GM10266 (cell line): Measurements from ENCODE around the gene STRA6.

Experiments
- DNase-seq: peaks from one replicate; pipeline ENCODE4 v3.0.0; 2012; ENCODE audit errors: extremely low spot score
- CTCF ChIP-seq: IDR thresholded peaks from 2 replicates; pipeline ENCODE4 v1.5.1; 2012; ENCODE audit warnings: mild to moderate bottlenecking, low read depth; ENCODE audit not compliant: control insufficient read depth, insufficient read depth; ENCODE audit errors: missing control alignments

STRA6 gene

GRCh38 chr15:74234598-74234875 lies 31.9 kb upstream of the STRA6 start:
- TF ChIP-seq CTCF, result no peak
- no peak for DNase-seq

DNA sequence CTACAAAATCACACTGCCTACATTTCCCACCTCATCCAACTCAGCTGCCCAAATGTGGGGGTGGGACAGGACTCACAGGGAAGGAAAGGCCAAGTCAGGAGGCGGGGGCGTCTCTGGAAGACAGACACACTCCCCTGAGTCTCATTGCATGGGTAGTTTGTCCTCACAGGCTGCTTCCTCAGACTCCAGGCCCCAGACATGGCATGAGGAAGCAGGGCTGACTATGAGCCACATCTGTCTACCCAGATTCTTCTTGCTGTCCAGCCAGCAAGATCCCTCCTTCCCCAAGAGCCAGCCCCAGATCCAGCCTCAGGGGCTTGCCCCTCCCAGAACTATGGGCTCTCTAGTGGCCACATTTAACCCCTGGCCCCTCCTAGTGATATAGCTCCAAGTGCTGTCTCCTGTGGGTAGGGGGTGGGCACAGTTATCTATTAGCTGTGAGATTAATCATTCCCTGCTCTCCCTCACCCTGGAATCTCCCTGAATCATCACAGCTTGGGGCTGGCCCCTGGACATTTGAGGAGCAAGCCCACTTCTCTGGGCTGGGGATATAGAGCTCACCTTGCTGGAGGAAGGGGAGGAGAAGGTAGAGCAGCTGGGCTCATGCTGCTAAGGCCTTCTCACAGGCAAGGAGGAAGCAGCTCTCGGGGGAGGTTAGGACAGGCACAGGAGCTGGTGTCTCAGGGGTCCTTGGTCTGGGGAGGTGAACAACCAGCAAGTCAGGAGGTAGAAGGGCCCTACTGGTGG lies 31.4 kb upstream of the STRA6 start:
- DNase-seq, result no peak
- TF ChIP-seq CTCF, result no peak

DNA sequence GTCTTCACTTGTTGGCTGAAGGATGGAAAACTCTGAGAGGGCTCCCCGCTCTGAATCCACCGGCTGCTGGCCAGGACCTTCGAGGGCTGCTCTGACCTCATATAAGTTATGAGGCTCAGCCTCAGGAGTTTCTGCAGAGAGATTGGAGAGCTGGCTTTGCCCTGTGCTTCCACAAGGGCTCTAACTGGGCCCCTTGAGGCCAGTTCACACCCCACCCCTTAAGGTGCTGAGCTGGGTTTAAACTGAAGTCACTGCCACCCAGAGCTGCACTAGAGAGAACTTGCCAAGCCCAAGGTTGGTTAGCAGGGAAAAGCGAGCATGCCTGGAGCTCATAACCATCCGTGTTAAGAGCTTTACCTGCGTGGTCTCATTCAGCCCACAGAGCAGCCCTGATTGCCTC lies 30.8 kb upstream of the STRA6 start:
- TF ChIP-seq CTCF, result no peak

GRCh38 chr15:74231475-74231874 lies 28.9 kb upstream of the STRA6 start:
- no peak for DNase-seq
- no peak for TF ChIP-seq CTCF

More for the DNA sequence above, 30.8 kb upstream of the STRA6 start:
- DNase-seq, result no peak

DNA sequence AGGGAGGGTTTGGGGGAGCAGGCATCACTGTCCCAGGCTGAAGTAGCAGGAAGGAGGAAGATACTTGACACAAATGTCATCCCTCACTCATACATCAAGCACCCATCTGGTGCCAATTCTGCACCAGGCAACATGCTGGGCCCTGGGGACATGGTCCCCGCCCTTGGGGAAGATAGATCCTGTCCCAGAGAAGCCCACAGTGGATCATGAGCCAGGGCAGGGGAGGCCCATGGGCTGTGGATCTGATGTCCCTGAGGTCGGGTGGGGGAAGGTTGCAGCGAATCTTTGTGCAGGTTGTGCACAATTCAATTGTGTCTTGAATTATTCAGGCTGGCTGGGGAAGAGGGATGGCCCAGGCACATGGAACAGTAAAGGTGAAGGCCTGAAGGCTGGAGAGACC lies 27.1 kb upstream of the STRA6 start:
- TF ChIP-seq CTCF, result no peak
- no peak for DNase-seq

GRCh38 chr15:74228723-74229081 lies 26.1 kb upstream of the STRA6 start:
- no peak for DNase-seq
- TF ChIP-seq CTCF, result no peak

DNA sequence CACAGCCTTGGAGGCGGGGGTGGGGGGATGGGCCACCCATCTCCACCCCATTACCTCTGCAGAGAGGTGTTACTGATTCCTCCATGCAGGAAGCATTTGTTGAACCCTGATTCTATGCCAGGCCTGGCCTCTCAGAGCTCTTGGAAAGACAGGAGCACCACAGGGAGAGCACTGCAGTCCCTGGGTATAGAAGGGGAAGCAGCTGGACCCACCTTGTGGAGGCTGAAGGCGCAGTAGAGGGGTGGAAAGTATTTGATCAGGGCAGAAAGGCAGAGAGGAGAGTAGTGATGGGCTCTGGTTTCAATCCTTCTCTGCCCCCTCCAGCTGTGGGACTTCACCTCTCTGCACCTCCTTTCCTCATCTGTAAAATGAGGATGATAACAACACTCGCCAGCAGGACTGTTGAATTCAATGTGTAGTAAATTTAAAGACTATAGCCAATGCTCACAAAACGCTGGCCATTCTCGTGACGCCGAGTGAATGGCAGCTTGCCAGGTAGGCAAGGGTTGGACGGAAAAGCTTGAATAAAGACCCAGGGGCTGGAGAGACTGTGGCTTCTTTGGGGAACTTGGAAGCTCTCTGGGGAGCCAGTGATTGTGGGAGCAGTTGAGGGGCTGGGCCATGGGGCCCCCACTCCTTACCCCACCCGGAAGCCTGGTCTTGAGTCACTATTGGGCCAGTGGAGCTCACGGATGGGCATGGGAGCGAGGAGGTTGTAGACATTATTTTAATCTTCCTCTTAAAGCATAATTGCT lies 25.6 kb upstream of the STRA6 start:
- DNase-seq, result no peak

More for the DNA sequence above, 25.6 kb upstream of the STRA6 start:
- no peak for TF ChIP-seq CTCF
